22Rv1 (cell line): ENCODE results near the gene GAPDH.

Experiments
- H3K27ac ChIP-seq: fragments of 450-650 bp; 2 replicates; pipeline ENCODE4 v1.5.1; 2017
- ZFX ChIP-seq: fragments of 450-650 bp; IDR thresholded peaks from 2 replicates; pipeline ENCODE4 v1.6.1; 2017; ENCODE audit warnings: antibody characterized with exemption, borderline replicate concordance
- TF ChIP-seq, protein P1 (sequence below): fragments of 450-650 bp; IDR thresholded peaks from 2 replicates; pipeline ENCODE4 v1.5.1; 2017; ENCODE audit warnings: mild to moderate bottlenecking

Gene GAPDH

DNA sequence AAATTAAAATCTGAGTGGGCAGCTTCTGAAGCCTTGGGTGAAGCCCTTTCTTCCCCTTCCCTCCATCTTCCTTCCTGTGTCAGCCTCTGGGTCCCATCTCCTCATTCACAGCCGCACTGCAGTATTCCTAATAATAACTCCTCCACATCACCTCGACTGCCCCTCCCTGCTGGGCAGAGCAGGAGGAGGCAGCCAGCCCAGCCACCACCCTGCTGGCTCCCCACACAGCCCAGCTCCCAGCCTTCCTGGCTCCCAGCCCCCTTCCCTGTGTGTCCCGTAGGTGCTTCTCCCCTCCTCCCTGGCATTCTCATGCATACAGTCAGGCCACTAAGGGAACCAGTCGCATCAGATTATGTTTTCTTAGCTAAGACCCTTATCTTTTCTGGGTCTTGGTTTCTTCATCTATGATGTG lies 17.8 kb downstream of the GAPDH start:
- TF ChIP-seq ZFX = no peak
- TF ChIP-seq, protein P1, sequence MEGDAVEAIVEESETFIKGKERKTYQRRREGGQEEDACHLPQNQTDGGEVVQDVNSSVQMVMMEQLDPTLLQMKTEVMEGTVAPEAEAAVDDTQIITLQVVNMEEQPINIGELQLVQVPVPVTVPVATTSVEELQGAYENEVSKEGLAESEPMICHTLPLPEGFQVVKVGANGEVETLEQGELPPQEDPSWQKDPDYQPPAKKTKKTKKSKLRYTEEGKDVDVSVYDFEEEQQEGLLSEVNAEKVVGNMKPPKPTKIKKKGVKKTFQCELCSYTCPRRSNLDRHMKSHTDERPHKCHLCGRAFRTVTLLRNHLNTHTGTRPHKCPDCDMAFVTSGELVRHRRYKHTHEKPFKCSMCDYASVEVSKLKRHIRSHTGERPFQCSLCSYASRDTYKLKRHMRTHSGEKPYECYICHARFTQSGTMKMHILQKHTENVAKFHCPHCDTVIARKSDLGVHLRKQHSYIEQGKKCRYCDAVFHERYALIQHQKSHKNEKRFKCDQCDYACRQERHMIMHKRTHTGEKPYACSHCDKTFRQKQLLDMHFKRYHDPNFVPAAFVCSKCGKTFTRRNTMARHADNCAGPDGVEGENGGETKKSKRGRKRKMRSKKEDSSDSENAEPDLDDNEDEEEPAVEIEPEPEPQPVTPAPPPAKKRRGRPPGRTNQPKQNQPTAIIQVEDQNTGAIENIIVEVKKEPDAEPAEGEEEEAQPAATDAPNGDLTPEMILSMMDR = no peak
- H3K27ac ChIP-seq = no peak overlapping the region

DNA sequence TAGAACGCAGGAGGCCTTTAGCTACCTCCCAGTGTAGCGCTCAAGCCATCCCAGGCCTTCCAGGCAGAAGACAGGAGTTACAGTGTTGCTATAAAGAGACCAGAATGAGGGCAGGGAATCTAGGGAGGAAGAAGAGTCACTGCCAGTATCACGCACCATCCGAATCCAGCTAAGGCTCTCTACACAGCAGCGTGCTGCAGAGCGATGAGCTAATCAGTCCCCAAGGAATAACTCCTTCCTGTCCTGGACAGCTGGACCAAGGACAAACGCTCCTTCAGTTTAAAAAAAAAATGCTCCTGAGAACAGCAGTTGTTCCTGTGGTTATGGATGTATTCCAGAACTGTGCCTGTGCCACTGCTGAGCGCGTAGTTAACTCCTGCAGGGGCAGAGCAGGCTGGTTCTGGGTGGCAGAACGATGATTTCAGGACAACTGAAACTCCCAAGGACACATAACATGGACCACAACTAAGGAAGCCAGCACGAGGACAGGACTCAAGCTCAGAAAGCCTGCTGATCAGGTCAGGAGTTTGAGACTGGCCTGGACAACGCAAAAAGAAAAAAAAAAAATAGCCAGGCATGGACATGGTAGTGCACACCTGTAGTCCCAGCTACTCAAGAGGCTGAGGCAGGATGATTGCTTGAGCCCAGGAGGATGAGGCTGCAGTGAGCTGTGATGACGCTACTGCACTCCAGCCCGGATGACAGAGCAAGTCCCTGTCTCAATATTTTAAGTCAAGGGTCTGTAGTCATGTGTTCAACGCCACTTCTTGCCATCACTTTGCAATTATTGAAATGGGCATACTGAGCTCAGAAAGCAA lies 18.9 kb downstream of the GAPDH start:
- H3K27ac ChIP-seq = no peak overlapping the region
- TF ChIP-seq, protein P1 = no peak
- no peak for TF ChIP-seq ZFX

DNA sequence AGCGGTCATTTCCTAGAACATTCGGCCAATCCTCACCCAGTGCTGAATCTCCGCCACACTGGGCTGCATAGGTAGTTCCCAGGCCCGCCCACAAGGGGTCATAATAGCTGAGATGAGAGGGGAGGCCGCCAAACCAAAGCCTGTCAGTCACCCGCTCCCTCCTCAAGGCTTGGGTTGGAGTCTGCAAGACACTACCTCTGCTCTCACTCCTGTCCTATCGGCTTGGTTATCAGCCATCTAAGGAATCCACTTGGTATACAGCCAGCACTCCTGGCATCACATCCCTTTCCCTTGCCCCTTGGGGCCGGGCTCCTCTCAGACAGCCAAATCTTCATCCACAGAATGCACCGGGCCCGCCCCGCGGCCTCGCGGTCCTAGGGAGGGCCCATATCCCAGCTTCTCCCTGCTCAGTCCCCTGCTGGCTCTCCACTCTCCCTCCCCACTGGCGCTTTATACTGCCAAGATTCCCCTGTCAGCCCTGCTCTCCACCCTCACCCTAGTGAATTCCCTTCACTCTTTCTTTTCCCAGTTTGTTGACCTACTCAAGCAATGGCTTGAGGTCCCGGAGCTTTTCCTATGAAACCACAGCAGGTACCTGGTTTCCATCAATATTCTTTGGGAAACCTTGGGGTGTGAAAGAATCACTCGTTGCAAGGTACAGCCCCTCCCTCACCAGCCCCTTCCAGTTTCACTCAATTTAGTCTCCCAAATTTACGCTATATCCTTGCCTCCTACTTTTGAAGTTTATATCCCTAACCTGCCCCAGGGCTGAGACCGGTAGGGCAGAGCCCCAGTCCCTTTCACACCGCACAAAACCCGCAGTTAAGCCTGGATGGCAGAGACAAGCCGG lies 20.1 kb downstream of the GAPDH start:
- no peak overlapping the region for H3K27ac ChIP-seq
- TF ChIP-seq, protein P1 = peak; percentile 84
- no peak for TF ChIP-seq ZFX

DNA sequence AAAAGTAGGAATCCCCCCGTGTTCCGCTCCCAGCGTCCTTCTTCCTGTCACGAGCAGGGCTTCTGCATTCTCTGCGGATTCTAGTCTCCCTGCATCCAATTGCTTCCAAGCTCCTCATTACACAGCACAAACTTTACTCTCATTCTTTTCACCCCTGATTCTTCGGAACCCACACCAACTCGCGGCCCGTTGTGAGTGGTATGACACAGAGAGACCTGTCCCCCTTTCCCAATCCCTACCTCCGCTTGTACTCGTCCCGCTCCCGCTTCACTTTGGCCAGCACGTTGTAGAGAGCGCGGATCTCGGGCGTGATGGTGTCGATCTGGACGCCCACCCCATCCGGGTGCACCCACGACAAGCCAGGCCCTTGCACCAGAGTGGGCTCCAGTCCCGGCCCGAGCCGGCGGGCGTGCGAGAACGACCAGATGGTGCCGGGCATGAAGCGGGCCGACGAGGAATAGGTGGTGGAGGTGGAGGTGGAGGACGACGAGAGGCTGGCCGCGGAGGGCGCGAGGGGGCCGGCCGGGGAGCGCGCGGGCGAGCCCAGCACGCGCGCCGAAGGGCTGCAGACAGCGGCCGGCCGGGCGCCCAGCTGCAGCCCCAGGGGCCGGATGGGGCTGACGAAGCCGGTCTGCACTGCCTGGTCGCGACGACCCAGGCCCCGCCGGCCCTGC lies 20.8 kb downstream of the GAPDH start:
- TF ChIP-seq, protein P1 = no peak
- TF ChIP-seq ZFX = no peak
- peak overlapping the region; percentile 46 for H3K27ac ChIP-seq

DNA sequence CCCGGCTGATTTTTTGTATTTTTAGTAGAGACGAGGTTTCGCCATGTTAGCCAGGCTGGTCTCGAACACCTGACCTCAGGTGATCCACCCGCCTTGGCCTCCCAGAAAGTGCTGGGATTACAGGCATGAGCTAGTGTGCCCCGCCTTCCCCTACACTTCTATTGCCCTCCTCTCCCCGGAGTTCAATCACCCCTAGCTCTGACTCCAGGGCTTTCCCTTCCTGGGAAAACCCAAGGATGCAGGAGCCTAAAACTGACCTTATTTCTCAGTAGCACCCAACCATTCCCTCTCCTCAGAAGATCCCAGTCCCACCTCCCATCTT lies 22.1 kb downstream of the GAPDH start:
- peak overlapping the region; percentile 46 for H3K27ac ChIP-seq

DNA sequence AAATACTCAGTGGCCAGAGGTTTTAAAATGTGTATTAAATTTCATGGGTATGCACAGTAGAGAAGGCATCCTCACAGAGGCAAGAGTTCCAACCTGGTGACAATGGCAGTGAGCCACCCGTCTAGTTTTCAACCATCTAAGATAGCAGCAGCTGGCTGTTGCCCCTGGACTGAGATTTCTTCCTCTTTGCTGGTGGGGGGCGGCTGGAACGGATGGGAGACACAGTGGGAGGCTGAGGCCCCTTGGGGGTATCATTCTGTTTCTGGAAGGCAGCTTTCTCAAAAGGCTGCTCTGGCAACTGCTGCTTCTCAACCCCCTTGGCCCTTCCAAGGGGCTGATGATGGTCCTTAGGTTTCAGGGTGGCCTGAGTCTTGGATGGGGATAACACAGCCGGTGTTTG lies 22.5 kb downstream of the GAPDH start:
- peak overlapping the region; percentile 46 for H3K27ac ChIP-seq
- TF ChIP-seq, protein P1 = no peak
- no peak for TF ChIP-seq ZFX

DNA sequence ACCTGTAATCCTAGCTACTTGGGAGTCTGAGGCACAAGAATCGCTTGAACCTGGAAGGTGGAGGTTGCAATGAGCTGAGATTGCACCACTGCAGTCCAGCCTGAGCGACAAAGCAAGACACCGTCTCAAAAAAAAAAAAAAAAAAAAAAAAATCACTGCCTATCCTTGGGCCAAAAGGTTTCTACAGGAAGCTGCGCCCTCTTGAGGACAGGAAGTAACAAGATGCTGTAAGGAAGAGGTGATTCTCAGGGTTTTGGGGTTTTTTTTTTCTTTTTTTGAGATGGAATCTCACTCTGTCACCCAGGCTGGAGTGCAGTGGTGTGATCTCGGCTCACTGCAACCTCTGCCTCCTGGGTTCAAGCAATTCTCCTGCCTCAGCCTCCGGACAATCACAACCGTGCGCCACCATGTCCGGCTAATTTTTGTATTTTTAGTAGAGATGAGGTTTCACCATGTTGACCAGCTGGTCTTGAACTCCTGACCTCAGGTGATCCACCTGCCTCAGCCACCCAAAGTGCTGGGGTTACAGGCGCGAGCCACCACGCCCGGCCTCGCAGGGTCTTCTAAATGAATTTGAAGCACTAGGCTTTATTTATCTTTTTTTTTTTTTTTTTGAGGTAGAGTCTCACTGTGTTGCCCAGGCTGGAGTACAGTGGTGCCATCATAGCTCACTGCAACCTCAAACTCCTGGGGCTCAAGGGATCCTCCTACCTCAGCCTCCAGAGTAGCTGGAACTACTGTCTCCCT lies 23.9 kb downstream of the GAPDH start:
- TF ChIP-seq, protein P1 = peak; percentile 83
- H3K27ac ChIP-seq = peak overlapping the region; percentile 26
